ENCODE measurements around the gene SFPQ.

- TF ChIP-seq TEAD4 (IDR thresholded peaks at IDR 0.05): no peak
- TF ChIP-seq EP300 (IDR thresholded peaks at IDR 0.05; ENCODE audit: borderline replicate concordance): no peak
- no peak for TF ChIP-seq CEBPB (IDR thresholded peaks at IDR 0.05)
- no peak for TF ChIP-seq NFIC (IDR thresholded peaks at IDR 0.05)
- no peak for TF ChIP-seq EGR1 (IDR thresholded peaks at IDR 0.05)
These were observed 29.6 kb upstream of the SFPQ start for GRCh38 chr1:35222322-35223083.

Measured in Ishikawa (cell line).